ENCODE data around the gene EMSY.

The EMSY gene

DNA sequence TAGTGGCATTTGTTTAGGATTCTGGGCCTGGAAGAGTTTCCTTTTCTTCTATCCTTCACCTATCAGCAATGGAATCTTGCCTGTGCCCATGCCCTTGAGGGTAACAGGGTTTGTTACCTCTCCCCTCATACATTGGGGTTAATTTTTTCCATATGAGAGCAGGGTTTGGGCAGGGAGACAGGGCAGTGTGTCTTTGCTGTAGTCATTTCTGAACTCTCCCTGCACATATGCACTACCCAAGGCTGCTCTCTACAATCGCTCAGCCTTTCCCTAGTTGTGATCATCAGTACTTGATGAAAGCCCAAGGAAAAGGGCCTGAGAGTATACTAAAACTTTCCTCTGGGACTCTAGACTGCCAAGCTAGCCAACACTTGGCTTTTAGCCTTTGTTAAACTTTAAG, 130.1 kb downstream of the EMSY start:
- no peak for DNase-seq (ENCODE audit: low spot score)
- no peak for ATAC-seq (ENCODE audit: low read depth)
- H3K4me3 ChIP-seq (ENCODE audit: severe bottlenecking): no peak overlapping the region

DNA sequence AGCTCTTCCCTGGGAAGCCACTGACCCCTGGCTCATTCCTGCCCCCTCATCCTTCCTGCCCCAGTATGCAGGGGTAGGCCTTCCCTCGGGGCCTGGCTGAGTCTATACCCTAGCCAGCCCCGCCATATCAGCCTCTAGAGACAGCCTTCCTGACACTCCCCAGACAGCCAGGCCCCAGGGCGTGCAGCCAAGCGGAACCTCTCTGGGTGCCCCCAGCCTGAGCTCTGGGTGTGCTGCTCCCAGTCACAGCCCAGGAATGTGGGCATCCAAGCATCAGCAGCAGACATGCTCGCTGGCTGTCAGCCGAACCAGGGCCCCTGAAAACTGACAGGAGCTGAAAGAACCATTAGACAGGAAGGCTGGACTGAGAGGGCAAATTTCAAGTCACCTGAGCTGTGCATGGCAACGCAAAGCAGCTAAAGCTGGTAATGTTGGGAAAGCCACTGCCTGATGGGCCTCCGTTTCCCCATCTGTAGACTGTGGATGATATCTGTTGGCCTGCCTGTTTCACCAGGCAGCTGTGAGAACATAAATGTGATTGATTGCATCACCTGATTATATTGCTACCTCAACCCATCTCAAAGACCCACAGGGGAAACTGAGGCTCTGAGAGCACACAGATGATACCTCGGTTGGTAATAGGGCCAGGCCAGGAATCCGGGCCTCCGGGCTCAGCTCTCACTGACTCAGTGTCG, 132.6 kb downstream of the EMSY start:
- DNase-seq (ENCODE audit: low spot score): peak; percentile 96
- Histone ChIP-seq H3K4me1 (ENCODE audit: insufficient read depth, poor library complexity, severe bottlenecking) (peaks cover 19% of the 10 kb centered on the region), H3K27me3 (ENCODE audit: insufficient read depth, poor library complexity, severe bottlenecking) (no peaks in the 10 kb centered on the region), H3K4me3 (ENCODE audit: severe bottlenecking) (no peak overlapping the region), H3K27ac (ENCODE audit: poor library complexity, severe bottlenecking) (peak overlapping the region; percentile 53), H3K9me3 (ENCODE audit: severe bottlenecking) (no peaks in the 10 kb centered on the region), H3K36me3 (ENCODE audit: low read depth) (no peaks in the 10 kb centered on the region)
- TF ChIP-seq, protein P1, sequence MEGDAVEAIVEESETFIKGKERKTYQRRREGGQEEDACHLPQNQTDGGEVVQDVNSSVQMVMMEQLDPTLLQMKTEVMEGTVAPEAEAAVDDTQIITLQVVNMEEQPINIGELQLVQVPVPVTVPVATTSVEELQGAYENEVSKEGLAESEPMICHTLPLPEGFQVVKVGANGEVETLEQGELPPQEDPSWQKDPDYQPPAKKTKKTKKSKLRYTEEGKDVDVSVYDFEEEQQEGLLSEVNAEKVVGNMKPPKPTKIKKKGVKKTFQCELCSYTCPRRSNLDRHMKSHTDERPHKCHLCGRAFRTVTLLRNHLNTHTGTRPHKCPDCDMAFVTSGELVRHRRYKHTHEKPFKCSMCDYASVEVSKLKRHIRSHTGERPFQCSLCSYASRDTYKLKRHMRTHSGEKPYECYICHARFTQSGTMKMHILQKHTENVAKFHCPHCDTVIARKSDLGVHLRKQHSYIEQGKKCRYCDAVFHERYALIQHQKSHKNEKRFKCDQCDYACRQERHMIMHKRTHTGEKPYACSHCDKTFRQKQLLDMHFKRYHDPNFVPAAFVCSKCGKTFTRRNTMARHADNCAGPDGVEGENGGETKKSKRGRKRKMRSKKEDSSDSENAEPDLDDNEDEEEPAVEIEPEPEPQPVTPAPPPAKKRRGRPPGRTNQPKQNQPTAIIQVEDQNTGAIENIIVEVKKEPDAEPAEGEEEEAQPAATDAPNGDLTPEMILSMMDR (IDR thresholded peaks at IDR 0.05; ENCODE audit: poor library complexity, severe bottlenecking): no peak
- peak; percentile 100 for ATAC-seq (ENCODE audit: low read depth)

More for the DNA sequence above, 130.1 kb downstream of the EMSY start:
- H3K9me3 ChIP-seq (ENCODE audit: severe bottlenecking): no peaks in the 10 kb centered on the region
- H3K4me1 ChIP-seq (ENCODE audit: insufficient read depth, poor library complexity, severe bottlenecking): peaks cover 19% of the 10 kb centered on the region
- H3K27me3 ChIP-seq (ENCODE audit: insufficient read depth, poor library complexity, severe bottlenecking): no peaks in the 10 kb centered on the region
- H3K27ac ChIP-seq (ENCODE audit: poor library complexity, severe bottlenecking): no peak overlapping the region
- H3K36me3 ChIP-seq (ENCODE audit: low read depth): no peaks in the 10 kb centered on the region
- TF ChIP-seq, protein P1 (IDR thresholded peaks at IDR 0.05; ENCODE audit: poor library complexity, severe bottlenecking): no peak

DNA sequence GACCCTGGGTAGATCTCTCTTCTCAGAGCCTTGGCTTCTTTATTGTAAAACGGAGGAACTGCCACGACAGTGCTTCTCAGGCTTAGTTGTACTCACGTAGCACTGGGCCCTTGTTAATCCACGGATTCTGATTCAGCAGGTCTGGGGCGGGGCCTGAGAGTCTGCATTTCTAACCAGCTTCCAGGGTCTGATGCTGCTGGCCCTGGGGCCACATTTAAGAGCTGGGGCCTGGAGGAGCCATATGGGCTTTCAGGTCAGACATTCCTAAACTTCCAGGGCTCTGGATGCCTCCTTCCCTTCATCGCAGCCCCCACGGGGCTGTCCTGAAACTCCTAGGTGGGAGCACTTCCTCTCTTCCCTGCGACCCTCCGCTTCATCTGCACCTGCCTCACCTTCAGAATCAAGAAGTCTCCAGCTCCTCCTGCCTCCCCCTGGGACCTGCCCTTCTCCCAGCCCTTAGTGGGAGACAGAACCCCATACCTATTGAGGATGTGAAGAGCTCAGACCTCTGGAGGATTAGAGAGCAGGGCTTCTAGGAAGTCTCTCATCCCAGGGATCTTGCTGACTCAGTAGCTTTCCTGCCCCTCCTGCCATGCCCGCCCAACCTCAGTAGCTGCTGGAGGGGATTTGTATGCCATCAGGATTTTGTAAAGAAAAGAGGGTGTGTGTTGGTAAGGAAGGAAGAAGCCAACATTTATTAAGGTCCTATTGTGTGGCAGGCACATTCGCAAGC, 133.3 kb downstream of the EMSY start:
- H3K27ac ChIP-seq (ENCODE audit: poor library complexity, severe bottlenecking): peak overlapping the region; percentile 53

DNA sequence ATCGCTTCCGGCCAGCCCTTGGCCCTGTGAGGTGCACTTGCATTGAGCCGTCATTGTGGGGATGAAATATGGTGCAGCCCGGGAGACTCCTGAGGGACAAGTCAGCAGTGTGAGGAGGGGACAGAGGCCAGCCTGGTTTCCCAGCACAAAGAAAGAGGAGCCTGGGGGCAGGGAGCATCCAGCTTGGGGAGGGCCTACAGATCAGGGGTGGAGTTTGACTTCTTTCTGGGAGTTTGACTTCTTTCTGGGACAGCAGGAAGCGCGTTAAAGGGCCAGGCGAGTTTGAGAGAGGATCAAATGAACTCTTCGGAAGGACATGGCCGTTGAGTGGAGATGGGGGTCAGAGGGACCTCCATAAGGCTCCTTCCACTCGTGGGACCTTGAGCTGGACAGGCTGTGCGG, 133.8 kb downstream of the EMSY start:
- Histone ChIP-seq H3K27ac (ENCODE audit: poor library complexity, severe bottlenecking) (peak overlapping the region; percentile 53), H3K27me3 (ENCODE audit: insufficient read depth, poor library complexity, severe bottlenecking) (no peaks in the 10 kb centered on the region), H3K4me3 (ENCODE audit: severe bottlenecking) (no peak overlapping the region), H3K4me1 (ENCODE audit: insufficient read depth, poor library complexity, severe bottlenecking) (peaks cover 19% of the 10 kb centered on the region), H3K36me3 (ENCODE audit: low read depth) (no peaks in the 10 kb centered on the region), H3K9me3 (ENCODE audit: severe bottlenecking) (no peaks in the 10 kb centered on the region)
- TF ChIP-seq, protein P1 (IDR thresholded peaks at IDR 0.05; ENCODE audit: poor library complexity, severe bottlenecking): no peak
- DNase-seq (ENCODE audit: low spot score) (no peak), ATAC-seq (ENCODE audit: low read depth) (no peak)

More for the DNA sequence above, 133.3 kb downstream of the EMSY start:
- Histone ChIP-seq H3K27me3 (ENCODE audit: insufficient read depth, poor library complexity, severe bottlenecking) (no peaks in the 10 kb centered on the region), H3K4me3 (ENCODE audit: severe bottlenecking) (no peak overlapping the region), H3K4me1 (ENCODE audit: insufficient read depth, poor library complexity, severe bottlenecking) (peaks cover 19% of the 10 kb centered on the region), H3K9me3 (ENCODE audit: severe bottlenecking) (no peaks in the 10 kb centered on the region), H3K36me3 (ENCODE audit: low read depth) (no peaks in the 10 kb centered on the region)
- TF ChIP-seq, protein P1 (IDR thresholded peaks at IDR 0.05; ENCODE audit: poor library complexity, severe bottlenecking): no peak
- DNase-seq (ENCODE audit: low spot score) (no peak), ATAC-seq (ENCODE audit: low read depth) (no peak)

Measured in RWPE2 (cell line).